GM12891 (cell line): ENCODE measurements around the gene CATSPER1.

Experiments used
- PAX5 ChIP-seq: IDR thresholded peaks from 2 replicates; pipeline ENCODE4 v1.6.1; 2011; ENCODE audit warnings: low read length, moderate library complexity, mild to moderate bottlenecking; ENCODE audit not compliant: insufficient read depth, severe bottlenecking
- POLR2A ChIP-seq: IDR thresholded peaks from 2 replicates; pipeline ENCODE4 v1.6.1; 2011; ENCODE audit warnings: low read depth, low read length, control low read depth
- POLR2AphosphoS5 ChIP-seq: IDR thresholded peaks from 2 replicates; pipeline ENCODE4 v1.6.1; 2011; ENCODE audit warnings: low read depth, low read length, control low read depth
- POU2F2 ChIP-seq: IDR thresholded peaks from 2 replicates; pipeline ENCODE4 v1.6.1; 2011; ENCODE audit warnings: low read depth, mild to moderate bottlenecking, control low read depth, low read length, moderate library complexity
- TAF1 ChIP-seq: IDR thresholded peaks from 2 replicates; pipeline ENCODE4 v1.6.1; 2011; ENCODE audit warnings: low read depth, low read length, control low read depth

DNA sequence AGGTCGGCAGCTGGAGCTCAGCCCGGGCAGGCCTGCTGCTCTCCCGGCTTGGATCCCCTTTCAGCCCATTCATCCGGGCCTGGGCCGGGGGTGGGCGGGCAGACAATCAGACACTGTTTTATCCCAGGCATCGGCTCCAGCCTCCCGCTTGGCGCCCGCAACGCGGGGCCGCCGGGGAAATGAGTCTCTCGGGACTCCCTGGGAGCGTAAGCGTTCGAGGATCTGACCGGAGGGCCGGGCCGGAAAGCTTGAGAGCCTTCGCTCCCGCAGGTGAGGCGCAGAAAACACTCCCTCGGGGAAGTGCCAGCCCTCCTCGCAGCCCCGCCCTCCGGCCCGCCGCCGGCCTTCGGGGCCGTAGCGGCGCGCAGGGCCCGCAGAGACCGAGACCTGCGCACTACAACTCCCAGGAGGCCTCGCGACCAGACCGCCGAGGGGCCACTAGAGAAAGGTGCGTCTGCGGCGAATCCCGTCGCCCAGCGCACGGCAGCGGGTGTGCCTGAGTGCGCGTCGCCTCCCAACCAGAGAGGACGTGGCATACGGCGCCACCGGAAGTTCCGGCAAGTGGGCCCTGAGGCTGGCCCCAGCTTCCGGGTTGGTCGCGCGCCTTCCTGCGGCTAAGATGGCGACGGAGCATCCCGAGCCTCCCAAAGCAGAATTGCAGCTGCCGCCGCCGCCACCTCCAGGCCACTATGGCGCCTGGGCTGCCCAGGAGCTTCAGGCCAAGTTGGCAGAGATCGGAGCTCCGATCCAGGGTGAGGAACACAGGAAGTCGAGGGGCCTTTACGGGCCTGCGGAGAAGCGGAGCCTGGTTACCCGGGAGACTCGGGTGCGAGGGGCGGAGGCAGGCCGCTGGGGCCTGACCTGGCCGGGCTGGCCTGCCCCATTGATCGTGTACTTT, 25.7 kb upstream of the CATSPER1 start, which contains the start of gene SF3B2:
- TF ChIP-seq POLR2A (peak; percentile 86), POLR2AphosphoS5 (peak; percentile 76), TAF1 (peak; percentile 92), POU2F2 (no peak), PAX5 (no peak)
